NCI-H2196 (cell line): ENCODE data around the gene ELL.

Source experiments
- DNase-seq: peaks from one replicate; lab custom pipeline; 2025; ENCODE audit not compliant: unreplicated experiment; lab: John Stamatoyannopoulos, UW

Gene ELL

DNA sequence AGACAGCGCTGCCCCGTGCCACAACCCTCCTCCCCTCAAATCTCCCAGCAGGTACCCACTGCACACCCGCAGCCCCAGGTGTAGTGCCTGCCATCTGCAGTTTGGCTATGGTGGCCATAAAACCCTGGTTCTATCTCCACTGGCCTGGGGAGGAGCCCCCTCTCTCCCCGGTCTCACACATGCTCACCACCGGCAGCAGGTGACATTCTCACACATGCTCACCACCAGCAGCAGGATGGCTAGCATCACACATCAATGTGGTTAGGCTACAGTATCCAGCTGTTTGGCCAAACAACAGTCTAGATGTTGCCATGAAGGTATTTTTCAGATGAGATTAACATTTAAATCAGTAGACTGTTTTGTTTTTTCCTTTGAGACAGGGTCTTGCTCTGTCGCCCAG is 31.1 kb downstream of the ELL start:
- DNase-seq: no peak

DNA sequence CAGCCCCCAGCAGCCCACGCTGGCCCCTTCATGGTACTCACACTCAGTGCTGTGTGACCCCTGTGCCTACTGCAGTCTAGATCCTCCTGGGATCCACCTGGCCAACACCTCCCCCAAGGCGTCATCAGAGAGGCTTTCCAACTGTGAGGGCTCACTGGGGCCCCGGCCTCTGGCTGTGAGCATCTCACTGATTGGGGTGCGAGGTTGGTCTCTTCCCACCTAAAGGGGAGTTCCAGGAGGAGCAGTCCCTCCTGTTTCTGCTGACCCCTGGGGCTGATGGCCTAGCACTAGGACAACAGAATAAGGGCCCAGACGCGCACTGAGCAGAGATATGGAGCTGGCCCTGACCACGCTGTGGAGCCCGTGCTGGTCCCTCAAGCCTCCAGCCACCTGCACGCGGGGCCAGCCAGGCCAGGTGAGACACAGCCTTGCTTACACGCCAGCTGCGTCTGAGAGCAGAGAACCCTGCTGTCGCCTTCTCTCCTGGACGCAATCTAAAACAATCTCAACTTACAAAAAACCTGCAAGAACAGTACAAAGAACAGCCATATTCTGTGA is 32.2 kb downstream of the ELL start:
- DNase-seq: no peak

DNA sequence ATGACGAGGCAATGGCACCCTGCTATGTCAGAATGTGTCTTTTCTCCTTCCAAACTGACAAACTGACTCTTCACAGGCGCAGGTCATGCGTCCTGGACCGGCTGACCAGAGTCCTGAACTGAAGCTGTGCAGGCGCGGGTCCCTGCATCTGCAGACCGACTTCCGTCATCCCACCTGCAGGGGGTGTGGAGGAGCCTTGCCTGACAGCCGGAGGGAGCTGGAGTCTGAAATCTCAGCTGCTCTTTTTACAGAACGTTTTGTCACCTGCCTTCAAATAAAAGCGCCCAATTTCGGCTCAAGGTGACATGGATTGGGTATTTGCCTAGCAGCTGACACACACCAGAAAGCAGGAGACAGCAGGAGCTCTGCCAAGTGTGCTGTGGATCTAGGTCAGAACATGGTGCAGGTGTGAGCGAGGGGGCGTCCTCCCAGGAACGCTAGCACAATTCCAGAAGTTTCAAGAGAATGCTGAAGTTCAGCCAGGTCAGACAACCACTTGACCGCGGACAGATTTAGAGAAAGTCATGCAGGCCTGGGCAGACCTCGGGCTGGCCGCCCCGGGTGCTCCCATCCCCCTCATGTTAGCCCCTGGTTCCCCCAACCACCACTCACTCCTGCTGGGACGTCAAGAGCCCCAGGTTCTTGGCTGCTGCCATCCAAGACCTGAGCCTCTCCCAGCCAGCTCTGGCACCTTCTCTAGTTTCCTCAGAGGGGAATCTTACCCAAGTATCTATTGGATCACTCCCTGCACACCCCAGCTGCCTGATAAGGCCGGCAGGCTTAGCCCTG is 32.8 kb downstream of the ELL start:
- peak; percentile 27 for DNase-seq

GRCh38 chr19:18488403-18488723 is 33.5 kb downstream of the ELL start:
- DNase-seq: no peak

GRCh38 chr19:18487576-18488402 is 34.1 kb downstream of the ELL start:
- no peak for DNase-seq

GRCh38 chr19:18486746-18487145 is 35.1 kb downstream of the ELL start:
- no peak for DNase-seq

DNA sequence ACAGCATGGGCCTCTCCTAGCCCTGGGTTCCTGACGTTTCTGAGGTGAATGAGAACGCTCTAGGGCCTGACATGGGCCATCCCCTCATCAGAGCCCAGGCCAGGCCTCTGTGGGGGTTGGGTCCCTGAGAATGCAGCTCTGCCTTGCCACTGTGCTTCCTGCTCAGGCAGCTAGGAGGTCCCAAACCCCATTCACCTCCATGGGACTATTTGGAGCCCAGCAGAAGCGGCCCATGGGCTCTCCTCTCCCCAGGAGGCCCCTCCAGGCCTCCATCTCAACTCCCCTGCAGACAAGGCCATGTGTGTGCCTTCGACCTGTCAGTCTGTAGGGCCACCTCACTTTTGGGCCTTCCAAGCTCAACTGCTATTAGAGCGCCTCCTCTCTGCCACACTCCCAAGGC is 36.9 kb downstream of the ELL start:
- DNase-seq: no peak

DNA sequence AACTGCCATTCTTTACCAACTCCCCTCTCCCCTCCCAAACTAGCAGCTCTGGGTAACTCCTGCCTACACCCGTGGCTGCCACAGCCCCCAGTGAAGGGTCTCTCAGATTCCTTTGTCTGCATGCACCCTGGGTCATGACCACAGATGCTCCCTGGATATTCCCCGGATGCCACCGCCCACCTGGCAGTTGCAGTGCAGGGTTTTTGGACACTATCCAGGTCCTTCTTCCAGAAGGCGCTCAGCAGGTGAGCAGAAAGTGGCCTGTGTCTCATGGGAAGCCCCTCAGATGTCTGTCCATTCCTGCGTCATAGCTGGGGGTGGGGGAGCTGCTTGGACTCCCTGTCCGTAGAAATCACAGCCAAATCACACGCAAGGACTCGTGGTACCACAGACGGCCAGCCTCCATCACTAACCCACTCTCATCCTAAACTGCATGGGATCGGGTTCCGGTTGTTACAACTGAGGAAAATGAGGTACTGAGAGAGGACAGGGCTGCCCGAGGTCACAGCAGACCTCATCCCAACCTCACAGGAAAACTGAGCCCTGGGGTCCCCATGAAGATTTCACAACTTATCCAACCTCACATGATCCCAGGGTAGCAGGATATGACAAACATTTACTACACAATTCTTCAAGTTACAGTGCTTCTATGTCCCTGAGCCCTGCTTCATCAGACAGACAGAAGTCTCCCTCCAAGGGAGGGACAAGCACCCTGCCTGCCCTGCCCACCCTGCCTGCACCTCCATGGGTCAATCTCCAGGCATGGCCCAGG is 38.6 kb downstream of the ELL start:
- peak; percentile 51 for DNase-seq

- no peak for DNase-seq
These were observed 40.2 kb downstream of the ELL start for GRCh38 chr19:18481505-18482222.

DNA sequence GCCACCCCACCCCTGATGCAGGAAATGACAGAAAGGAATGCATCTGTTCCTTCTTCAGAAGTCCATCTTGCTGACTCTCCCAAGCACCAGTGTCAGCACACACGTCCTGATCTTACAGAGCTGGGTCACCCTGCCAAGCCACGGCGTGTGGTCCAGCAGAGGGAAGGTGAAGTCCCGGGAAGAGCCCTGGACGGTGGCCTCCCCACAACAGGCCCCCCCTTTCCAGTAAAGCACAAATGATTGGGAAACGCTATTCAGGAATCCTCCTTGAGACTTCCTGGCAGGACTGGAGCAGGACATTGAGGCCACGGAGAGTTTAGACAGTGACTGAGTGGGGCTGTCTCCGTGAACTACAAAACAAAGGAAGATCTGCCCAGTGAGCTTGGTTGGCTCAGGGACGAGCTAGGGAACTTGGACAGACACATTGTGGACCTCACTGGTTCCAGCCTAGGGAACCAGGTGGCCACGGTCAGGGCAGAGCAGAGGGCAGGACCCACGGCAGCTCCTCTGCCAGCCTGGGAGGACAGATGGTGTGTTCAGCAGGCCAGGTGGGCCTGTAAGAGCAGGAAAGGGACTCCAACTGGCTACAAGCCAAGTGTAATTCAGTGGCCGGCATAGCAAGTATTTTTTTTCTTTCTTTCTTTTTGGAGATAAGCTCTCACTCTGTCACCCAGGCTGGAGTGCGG is 41.7 kb downstream of the ELL start:
- DNase-seq: peak; percentile 51

DNA sequence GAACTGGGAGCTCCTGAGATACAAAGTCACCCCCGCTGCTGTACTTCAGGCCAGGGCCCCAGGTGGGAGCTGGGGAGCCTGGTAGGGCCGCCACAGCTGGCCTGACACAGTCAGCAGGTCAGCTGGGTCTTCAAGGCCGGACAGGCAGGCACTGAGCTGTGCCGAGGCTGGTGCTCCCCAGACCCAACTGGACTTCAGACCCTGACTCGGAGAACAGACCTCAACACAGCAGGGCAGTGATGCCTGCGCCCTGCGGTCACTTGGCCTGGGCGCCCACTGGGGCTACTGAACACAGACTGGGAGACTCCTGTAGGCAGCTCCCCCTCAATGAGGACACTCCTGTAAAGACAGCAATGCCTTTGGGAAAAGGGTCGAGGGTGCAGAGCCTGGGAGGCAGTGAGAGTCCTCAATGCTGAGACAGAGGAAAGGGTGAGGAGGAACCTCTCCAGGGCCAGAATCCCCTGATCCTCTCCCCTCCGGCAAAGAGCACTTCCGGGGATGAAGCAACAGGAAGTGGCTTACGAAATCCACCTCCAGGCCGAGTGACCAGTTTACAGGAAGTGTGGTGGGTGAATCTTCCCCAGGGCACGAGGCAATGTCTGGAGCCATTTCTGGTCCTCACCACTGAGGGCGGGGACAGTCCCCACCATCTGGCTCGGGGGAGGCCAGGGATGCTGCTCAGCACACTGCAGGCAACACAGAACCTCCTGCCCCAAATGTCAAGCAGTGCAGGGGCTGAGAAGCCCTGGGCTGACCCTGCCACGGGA is 43.1 kb downstream of the ELL start:
- no peak for DNase-seq

GRCh38 chr19:18477974-18478373 is 43.9 kb downstream of the ELL start:
- DNase-seq: no peak

DNA sequence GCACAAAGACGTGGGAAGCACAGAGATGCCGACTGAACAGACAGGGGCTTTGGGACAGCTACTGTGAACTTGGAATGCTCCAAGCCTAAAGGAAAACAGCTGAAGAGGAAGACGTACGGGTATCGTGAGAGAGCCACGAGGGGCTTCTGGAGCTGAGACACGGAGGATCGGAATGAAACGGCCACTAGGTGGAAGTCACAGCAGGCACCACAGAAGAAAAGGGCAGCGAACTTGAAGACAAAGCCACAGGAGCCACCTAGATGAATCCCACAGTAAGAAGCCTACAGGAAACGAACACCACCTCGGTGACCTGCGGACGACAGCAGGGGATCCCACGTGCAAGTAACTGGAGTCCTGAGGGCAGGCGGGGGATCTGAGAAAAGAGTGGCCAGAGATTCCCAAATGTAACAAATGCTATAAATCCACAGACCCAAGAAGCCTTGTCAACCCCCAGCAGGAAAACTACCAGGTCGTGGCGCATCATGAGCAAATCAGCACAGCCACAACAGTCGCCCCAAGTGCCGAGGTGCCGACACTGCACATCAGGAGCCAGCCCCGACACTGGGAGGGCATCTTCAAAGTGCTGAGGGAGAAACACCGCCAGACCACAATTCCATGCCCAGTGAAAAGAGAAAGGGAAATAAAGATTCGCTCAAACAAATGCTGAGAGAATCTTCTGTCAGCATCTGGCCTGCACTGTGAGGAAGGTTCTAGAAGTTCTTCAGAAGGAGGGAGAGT is 44.7 kb downstream of the ELL start:
- DNase-seq: no peak

- no peak for DNase-seq
These were observed 45.3 kb downstream of the ELL start for GRCh38 chr19:18476507-18477041.

- no peak for DNase-seq
These were observed 46.0 kb downstream of the ELL start for GRCh38 chr19:18475762-18476331.

DNA sequence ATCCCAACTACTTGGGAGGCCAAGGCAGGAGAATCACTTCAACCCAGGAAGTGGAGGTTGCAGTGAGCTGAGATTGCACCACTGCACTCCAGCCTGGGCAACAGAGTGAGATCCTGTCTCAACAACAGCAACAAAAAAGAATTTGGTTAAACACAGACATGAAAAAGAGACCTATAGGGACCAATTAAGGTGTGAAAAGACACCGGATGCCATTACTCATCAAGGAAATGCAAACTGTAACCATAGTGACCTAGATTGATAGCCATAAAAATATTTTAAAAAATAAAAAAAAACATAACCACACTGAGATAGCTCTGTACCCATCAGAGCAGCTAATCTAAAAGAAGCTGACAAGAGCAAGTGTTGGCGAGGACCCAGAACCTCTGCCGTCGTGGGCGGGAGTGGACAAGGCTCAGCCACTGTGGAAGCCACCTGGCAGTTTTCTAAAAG is 46.8 kb downstream of the ELL start:
- DNase-seq: no peak

- no peak for DNase-seq
These were observed 47.4 kb downstream of the ELL start for GRCh38 chr19:18474366-18474887.

GRCh38 chr19:18473706-18474087 is 48.2 kb downstream of the ELL start:
- no peak for DNase-seq
